Femur (tissue), 1 donor: ENCODE data around the gene ERMP1.

Experiments used
- DNase-seq: peaks from one replicate; pipeline ENCODE4 v3.0.0-alpha.2; 2017

The ERMP1 gene

DNA sequence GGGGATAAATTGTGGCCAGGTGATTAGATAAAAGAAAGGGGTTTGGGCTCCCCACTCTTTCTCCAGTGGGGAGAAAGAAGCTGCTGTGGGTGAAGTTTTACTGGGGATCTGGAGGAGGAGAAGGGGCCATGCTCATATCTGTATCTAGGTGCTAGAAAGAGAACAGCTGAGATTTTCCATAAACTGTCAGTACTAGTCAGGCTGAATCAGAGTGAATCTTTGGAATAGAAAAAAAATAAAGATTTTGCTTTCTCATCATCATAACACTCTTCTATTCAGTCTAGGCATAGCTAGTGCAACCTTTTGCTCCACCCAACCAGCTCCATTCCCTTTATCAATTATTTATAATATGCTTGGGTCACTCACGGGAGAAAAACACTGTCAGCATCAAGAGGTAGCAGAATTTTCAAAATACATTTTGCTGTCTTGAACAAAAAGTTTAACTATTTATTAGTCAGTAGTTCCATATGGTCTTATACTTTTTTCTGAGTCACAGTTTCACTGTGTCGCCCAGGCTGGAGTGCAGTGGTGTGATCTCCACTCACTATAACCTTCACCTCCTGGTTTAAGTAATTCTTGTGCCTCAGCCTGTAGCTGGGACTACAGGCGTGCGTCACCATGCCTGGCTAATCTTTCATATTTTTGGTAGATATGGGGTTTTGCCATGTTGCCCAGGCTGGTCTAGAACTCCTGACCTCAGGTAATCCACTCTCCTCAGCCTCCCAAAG is 21.3 kb upstream of the ERMP1 start:
- DNase-seq, result no peak

DNA sequence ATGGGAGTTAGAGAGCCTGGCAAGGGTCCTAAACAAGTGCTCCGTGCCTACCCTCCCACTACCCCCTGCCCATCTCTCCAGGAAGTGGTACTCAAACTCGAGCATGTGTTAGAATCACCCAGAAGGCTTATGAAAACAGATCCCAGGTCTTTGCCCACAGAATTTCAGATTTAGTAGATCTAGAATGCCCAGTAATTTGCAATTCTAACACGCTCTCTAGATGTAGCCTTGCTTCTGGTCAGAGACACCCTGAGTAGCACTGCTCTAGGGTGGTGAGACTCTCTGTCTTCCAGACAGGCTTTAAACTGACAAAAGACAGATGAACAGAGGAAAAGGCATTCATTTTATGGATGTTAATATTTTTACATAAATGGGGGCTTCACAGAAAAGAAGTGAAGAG is 20.7 kb upstream of the ERMP1 start:
- no peak for DNase-seq

DNA sequence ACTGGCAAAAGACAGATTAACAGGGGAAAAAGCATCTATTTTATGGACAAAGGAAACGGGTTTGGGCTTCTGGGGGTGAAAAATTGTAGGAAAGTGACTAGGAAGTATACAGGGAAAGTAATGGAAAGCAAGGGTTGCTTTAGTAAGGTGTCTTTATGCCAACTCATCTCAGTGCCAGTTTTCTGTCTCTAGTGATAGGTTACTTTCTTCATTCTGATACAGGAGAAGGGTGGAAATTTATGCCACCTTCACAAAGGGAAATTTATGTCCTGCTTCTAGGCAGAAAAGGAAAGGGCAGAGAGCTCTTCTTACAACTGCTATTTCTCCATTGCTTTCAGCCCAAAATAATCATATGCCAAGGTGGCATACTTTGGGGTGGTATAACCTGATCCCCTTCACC is 20.1 kb upstream of the ERMP1 start:
- no peak for DNase-seq

DNA sequence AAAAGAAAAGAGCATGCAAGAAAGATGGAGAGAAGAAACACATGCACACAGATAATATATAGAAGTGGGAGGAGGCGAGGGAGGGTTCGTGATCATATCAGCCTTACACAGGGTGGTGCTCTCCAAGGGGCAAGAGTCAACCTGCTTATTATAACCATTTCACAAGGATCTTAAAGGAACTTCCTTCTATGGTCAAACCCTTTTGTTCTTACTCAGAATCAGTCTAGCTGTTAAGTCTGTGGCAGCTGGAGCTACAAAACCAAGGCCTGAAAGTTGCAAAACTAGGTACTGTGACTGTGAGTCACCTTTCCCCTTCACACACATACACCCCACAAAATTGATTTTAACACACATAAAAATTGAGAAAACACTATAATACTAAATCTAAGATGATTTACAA is 18.5 kb upstream of the ERMP1 start:
- DNase-seq, result no peak

DNA sequence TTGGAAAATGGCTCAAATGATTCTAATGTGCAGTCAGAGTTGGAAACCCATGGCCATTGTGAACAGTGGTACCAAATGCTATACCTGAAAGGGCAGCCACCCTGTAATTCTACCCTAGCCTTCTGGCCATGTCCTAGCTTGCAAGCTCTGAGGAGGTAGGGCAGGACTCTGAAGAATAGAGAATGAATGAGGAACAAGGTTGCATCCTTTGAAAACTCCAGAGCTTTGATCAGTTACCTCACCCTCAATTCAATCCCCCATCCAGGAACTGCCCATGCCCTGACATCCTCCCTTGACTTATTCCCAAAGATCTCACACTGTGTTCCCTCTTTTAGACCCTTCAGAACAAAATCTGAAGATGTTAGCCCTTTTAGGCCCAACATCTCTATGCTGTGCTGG is 17.8 kb upstream of the ERMP1 start:
- DNase-seq, result no peak

DNA sequence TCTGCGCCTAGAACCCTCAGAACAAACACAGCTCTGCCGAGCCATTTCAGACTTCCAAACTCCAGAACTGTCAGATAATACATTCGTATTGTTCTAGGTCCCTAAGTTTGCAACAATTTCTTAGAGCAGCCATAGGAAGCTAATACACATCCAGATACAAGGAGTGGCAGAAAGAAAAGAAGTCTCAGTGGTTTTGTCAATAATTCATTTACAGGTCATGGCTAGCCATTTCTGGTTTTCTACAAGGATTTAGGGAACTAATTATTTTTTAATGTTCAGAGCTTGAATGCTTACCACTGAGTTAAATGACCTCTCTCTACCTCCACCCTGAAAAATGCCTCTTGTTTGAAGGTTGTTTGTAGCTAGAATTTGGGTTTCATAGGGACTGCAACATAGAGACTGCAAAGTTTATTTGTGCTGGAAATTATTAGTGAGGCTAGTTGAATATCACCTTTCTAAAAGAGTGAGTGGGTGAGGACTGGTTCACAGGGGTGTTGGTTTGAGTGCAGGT is 15.5 kb upstream of the ERMP1 start:
- DNase-seq, result no peak

DNA sequence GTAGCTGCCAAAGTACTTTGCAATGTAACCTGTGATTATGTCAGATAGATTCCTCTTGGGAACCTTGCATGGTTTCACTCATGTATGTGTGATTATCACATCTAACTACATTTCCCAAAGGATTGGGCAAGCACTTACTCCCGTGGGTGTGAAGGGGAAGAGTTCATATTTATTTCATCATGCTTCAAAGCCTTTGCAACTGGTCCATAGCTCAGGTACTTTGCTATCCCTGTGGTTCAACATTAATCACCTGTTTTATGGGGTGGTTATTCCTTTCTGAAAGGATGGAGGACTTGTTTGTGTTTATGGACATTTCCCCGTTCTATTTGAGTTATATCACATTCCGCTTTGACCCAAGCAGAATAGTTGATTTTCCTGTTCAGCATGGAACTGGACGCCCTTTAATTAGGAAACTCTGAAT is 13.6 kb upstream of the ERMP1 start:
- DNase-seq, result no peak

DNA sequence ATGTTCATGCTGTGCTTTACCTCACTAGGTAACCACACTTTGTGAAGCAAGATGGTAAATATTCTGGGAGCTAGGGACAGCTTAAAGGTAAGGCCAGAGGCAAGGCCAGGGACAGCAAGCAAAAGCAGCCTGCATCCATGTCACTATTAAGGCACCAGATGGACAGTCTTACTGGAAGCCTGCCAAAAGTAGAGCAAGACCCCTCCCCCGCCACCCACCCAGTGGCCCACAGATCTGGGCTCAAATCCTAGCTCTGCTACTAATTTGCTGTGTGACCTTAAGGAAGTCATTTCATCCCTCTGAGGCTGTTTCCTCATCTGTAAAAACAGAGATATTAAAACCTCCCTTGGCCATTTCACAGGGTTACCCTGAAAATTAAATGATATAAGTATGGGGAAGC is 13.2 kb upstream of the ERMP1 start:
- no peak for DNase-seq

DNA sequence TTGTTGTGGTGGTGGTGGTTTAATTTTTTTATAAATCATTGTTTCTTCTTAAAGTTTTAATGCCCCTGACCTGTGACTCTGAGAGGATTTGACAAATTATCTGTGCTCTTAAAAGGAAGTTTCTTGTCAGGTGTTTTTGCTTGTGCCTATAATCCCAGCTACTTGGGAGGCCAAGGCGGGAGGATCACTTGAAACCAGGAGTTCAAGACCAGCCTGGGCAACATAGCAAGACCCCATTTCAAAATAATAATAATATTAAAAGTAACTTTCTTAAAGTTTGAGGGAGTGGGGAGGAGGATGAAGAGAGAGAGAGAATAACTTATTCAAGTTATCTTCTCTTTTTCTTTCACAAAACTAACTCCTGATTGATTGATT is 12.2 kb upstream of the ERMP1 start:
- no peak for DNase-seq

DNA sequence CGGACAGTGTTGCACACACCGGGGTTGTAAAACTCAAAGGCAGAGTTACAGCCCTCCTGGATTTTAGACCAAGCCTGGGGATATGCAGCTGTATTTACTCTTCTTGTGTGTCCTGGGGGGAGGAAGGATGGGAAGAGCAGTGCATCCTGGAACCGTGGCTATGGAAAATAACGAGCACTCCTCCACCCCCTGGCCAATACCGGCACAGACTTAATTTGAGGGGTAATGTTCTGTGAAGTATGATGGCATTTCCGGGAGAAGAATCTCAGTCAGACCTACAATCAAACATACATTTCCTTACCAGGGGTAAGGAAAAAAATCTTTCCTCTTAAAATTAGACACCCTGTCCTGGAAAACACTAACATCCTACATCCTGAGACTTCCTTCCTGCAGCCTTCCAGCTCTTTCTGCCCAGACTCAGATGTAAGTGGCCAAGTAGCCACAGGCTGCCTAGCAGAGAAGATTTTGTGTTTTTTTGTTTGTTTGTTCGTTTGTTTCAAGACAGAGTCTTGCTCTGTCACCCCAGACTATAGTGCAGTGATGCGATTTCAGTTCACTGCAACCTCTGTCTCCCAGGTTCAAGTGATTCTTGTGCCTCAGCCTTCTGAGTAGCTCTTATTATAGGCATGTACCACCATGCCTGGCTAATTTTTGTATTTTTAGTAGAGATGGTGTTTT is 11.0 kb upstream of the ERMP1 start:
- peak; percentile 65 for DNase-seq

DNA sequence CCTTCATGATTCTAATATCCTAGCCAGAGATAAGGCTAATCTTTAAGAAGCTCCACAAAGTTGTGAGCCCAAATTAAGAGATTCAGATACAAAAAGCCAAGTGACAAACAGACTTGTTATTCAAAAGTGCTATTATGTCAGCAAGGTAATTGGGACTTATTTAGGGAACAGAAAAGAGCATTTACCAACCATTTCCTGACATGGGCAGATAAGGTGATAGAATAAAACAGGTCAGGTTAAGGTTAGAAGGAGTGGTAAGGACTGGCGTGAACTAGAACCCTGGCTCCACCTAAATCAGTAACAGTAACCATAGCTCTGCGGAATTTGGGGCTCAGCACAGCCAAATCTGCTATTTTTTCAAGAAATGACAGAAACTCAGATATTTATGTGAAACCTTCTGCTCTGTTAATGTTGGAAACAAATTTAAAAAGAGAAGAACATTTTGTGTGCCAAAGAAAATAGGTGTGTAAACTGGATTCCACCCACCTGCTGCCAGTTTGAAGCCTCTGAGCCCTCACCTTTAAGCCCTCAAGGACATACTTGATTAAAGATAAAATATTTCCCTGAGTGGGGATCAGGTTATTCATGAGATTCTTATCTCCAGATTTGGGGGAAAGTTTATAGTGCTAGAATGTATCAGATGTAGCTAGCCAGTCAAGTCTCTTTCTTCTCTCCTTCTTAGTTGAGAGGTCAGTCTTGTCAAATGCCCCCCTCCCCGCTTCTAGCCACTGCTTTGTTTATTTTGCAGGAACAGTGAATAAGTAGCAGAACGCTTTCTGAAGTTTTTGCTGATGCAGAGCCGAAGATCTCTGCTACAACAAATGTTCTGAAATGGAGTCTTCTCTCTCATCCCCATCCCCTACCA is 10.2 kb upstream of the ERMP1 start:
- DNase-seq, result no peak

DNA sequence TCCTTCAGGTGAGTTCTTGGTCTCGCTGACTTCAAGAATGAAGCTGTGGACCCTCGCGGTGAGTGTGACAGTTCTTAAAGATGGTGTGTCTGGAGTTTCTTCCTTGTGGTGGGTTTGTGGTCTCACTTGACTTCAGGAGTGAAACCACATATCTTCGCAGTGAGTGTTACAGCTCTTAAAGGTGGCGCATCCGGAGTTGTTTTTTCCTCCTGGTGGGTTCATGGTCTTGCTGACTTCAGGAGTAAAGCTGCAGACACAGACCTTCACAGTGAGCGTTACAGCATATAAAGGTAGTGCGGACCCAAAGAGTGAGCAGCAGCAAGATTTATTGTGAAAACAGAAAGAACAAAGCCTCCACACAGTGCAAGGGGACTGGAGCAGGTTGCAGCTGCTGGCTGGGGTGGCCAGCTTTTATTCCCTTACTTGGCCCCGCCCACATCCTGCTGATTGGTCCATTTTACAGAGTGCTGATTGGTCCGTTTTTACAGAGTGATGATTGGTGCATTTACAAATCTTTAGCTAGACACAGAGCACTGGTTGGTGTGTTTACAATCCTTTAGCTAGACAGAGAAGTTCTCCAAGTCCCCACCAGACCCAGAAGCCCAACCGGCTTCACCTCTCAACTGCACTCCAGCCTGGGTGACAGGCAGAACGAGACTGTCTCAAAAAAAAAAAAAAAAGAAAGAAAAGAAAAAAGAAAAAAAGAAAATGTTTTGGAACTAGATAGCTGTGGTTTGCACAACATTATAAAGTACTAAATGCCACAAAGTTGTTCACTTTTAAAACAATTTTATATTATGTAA is 9.1 kb upstream of the ERMP1 start:
- DNase-seq, result no peak

DNA sequence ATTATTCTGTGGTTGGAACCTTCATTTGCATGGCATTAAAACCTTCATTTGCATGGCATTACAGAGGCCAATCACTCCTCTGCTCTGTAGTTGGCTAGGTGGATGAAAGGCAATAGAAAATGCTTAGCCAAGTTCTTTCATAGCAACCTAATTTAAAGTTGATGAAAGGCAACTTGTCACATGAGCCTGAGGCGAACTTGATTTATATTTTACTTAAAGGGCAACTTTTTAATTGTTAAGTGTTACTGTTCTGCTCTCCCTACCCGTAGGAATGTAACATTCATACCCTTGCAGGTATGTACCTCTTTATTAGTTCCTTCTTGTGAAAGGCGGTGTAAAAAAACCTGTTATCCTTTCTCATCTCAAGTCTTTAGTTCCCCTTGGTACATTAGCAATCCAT is 7.9 kb upstream of the ERMP1 start:
- DNase-seq, result no peak

DNA sequence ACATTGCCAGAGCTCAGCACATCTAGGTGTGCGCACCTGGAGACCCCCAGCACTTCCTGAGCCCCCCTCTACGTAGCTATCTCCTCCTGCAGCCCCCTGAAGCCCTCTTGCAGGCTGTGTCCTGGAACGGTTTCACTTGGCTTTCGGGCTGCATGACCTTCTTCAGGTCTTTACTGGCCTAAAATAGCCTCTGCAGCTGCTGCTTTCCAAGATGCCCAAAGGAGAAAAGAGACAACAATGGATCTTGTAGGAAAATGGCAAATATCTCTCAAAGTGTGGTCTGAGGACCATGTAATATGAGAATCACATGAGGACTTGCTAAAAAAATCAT is 6.6 kb upstream of the ERMP1 start:
- no peak for DNase-seq

DNA sequence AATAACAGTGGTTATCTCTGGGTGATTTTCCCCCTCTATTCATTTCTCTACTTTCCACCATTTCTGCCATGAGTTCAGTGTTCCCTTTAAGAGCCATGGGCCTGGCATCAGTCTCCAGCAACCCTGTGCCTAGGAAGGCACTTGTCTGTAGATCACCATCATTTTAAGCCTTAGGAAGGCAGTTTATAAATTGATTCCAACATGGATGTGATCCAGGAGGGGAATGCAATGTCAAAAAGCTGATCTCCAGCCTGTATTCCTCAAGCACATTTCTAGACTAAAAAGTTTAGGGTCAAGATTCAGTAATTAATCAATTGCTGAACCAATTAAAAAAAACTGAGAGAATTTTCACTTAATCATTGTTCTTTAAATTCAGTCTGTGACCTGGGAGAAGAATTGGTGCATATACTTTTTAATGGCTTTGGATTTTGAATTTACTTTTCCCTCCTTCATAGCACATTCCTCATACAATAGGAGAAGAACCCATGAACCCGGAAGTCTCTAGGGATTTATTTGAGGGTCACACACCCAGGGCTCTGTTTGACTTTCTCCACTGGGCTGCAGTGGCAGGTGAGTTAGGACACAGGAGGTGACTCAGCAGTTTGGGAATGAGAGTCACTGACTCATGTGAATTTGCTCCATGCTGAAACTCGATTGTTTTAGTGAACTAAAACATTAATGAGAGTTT is 6.1 kb upstream of the ERMP1 start:
- no peak for DNase-seq

DNA sequence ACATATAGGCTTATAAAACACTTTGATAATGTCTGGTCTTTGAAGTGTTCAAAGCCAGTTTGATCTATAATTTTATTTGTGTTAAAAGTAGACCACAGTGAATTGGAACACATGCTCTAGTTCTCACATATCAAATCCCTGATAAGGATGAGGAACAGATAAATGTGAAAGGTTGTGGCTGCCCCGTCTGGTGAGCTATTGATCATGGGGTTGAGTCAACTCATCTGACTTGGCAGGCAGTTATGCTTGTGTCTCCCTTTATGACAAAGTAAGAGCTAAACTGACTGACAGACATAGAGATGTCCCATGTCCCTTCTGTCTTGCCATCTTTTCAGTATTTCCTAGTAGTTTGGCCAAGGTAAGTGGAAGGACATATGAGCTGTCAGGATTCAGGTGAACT is 2.9 kb upstream of the ERMP1 start:
- DNase-seq, result no peak

DNA sequence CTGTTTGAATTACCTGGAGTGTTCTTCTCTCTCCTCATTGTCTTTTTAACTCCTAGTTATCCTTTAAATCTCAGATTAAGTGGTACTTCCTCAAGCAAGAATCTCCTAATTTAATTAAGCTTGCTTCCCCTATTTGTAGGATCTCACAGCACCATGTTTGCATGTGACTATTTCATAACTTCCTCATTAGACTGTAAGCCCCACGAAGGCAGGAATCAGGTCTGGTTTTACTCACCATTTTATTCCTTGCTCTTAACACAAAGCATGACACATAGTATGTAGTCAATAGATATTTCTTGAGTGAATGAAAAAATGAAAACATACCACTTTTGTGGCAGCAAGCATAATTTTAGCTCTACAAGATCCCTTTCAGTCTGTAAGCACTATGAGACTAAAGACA is 1.3 kb upstream of the ERMP1 start:
- no peak for DNase-seq

DNA sequence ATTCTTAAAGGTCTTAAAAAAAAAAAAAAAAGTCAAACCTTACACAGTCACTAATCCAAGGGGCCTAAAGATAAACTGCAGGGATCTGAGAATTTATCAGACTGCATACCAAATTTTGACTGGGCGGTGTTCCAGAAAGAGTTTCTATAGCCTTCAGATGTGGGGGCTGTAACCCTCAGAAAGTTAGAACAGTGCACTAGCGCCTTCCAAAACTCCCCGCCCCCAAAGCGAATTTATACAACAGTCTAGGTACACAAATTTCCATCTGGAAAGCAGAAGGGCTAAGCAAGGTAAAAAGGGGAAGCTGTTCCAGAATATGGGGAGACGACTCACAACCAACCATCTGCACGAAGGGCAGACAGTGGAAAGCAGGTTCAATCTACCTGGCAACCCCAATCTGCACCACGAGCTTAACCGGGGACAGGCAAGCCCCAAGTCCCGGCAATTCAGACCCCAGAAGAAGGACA is 813 bp downstream of the ERMP1 start:
- peak; percentile 38 for DNase-seq

DNA sequence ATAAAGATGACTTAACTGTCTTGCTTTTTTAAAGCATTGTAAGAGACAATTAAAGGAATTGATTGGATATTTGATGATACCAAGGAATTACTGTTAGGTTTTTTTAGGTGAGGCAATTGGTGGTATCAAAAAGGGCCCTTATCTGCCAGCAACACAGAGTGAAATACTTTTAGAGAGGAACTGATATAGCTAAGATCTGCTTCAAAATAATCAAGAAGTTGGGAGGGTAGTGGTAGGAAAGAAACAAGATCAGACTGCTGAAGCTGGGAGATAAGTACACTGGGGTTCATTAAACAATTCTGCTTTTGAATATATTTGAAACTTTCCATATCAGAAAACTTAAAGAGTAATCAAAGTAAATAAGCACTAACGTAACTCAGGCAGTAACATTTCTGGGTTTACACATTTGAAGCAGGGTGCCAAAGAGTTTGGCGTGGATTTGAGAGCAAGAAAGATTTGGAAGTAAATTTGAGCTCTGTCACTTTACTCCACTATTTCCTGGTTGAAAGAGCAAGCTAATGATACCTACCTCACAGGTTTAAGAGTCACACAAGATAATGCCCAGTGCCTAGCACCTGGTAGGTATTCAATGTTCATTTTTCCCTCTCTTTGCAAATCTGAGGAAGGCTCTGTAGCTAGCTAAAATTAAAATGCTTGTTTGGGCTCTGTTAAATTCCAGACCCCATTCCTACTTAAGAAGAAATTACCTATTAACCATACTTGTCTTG is 6.9 kb downstream of the ERMP1 start:
- no peak for DNase-seq

DNA sequence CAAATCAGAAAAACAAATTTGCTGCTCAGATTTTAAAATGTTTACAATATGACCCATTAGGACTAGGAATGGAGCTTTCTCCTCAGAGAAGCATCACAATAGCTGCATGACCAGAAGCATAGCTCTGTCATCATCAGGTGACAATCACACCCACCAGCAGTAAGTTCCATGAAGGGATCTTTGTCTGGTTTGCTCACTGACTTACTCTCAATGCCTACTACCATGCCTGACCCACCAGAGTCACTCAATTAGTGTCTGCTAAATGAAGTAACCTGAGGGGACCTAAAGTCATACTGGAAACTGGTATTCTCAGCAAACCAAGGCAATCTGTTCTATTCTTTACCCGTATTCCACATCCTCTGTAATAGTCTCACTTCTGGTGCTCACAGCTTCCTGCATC is 7.7 kb downstream of the ERMP1 start:
- no peak for DNase-seq

DNA sequence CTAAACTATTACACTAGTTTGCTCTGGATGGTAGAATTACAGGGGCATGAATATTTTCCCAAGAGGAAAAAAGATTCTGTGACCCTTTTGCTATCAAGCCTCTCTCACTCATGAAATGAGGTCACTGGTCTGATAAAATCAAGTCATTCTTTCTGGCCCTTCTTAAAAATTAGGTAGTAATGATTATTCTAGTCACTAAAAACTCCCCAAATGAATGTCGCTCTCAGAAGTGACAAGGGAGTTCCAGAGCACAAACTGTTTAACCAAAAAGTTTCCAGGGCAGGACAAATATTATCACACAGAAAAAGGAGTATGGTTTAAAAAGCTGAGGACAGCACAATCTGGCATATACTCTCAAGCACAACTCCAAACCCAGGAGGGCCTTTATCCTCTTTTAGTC is 12.5 kb downstream of the ERMP1 start:
- no peak for DNase-seq

DNA sequence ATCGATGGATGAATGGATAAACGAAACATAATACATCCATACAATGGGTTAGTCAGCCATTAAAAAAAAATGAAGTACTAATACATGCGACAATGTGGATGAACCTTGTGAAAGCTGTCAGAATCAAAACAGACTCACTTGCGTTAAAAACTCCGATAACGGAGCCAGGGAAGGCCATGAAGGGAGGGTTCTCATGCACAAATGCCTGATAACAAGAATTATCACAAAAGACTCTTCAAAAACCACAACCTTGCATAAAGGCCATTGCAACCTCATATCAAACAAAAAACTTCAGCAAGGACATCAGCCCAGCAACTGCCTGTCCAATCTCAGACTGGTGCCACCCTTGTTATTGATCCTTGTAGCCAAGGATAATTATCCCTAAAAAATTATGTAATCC is 13.7 kb downstream of the ERMP1 start:
- DNase-seq, result no peak
